Stimulated activated CD4-positive, alpha-beta T cell treated with anti-CD3 and anti-CD28 coated beads, Interleukin-12 subunit alpha, Interleukin-12 subunit beta, amount 100 ng/mL, for 48 hours (primary cell): Measurements from ENCODE around the gene SEZ6L.

Experiments
- DNase-seq, 3 donors: peaks; one replicate each; pipeline ENCODE4 v3.0.0-alpha.2; 2020; ENCODE audit warnings: low read depth in 2 of 3, low spot score in 1 of 3

SEZ6L gene

GRCh38 chr22:26174280-26174679, 5.0 kb downstream of the SEZ6L start:
- DNase-seq = no peak

- no peak for DNase-seq
Observed at GRCh38 chr22:26182723-26183122, 13.5 kb downstream of the SEZ6L start.

DNA sequence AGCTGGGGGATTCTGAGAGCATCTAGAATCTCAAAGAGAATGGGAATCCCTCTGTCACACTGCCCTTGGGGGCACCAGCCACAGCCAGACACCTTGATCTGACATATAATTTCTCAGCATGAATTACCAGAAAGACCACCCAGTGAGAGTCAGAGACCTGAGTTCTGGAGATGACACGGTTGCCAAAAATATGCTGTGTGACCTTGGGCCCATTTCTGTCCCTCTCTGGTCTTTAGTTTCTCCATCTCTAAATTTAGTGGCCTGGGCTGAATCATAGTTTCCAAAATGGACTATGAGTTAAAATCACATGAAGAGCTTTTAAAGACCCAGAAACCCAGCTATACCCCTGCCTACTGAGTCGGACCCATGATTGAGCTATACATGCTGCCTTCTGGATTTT, 15.9 kb downstream of the SEZ6L start:
- DNase-seq = no peak

GRCh38 chr22:26188341-26188740, 19.1 kb downstream of the SEZ6L start:
- DNase-seq = no peak

DNA sequence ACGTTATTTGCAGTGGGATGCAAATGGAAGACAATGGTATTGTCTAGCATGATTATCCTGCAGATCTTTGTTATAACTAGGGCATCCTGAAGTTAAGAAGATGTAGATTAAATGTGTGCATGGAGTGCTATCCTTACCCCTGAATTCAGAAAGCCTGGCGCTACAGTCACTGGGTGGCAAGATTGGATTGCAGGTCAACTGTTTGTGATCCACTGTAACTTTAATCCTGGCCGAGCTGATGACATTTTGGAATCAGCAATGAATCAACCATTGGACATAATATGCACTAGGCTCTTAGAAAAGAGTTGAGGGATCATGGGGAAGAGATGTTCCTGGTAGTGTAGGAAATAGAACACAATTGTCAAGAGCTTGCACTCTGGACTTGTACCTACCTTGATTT, 25.1 kb downstream of the SEZ6L start:
- DNase-seq = no peak

GRCh38 chr22:26194877-26195276, 25.6 kb downstream of the SEZ6L start:
- DNase-seq = no peak

- no peak for DNase-seq
Observed at GRCh38 chr22:26196657-26197056, 27.4 kb downstream of the SEZ6L start.

- no peak for DNase-seq
Observed at GRCh38 chr22:26197425-26197824, 28.2 kb downstream of the SEZ6L start.

DNA sequence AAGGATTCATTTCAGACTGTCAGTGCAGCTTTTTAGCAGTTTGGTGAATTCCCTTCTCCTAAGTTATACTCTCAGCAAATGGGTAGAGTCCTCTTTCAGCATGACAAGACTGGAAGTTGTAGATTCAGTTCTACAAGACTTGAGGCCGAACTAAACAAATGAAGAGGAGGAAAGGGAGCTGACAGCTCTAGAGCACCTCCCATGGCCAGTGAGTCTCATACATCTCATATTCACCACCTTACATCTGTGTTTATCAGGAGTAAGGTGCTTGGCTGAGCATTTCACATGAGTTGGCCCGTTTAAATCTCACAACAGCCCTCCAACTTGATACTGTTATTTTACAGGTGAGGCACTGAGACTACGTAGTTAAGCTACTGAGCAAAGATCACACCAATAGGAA, 30.4 kb downstream of the SEZ6L start:
- DNase-seq = no peak

DNA sequence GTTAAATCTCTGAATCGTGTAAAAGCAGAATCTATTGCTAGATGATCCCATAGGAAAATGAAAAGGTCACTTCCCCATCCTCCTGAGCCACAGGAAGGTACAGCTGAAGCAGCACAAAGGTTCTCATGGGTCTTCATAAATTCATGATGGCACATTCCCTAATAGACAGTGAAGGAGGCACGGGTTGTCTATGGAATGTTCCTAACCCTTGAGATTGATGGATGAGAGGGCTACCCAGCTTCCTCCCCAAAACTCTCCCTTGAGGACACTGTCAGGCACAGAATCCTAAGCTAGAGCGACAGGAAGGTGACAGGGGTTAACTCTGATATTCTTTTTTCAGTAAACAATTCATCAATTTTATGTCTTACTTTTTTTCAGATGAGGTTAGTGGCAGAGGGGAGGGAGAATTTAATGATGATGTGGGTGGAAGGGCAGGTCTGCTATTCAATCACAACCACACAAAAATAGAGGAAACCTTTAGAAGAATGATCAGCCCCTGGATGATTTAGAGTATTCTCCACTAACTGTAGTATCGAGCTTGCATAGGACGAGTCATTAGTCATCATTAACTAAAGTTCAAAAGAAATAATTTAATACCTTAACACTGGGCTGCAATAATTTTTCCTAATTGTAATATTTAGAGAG, 33.1 kb downstream of the SEZ6L start:
- no peak for DNase-seq

GRCh38 chr22:26205494-26205893, 36.2 kb downstream of the SEZ6L start:
- DNase-seq = no peak

DNA sequence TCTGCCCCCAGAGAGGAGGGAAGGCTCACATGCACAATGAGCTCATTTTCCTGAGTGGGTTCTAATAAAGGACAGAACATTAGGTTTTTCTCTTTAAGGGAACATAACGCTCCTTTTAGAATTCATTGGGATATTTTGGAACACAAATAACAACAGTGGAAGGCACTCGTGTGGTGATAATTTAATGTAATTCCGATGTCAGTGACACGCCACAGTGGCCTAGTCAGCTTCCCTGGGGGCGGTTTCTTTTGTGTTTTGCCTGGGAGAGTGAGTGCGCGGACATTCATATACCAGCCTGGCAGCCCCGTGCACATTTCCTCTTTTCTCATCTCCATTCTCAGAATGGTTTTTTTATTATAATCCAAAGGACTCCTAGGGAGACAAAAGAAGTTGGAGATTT, 41.1 kb downstream of the SEZ6L start:
- DNase-seq = no peak

DNA sequence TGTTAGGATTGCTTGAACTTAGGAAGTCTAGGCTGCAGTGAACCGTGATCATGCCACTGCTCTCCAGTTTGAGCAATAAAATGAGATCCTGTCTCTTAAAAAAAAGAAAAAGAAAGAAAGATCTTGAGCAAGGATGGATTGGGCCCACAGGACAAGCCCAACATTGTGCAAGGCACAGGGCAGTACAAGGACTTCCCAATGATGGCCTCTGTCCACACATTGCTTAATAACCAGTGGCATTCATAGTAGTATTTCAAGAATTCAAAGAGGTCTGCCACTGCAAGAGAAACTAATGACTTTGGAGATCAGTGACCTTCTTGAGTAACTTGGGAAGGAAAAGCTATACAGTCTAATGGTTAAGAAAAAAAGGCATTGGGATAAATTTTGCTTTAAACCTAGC, 44.6 kb downstream of the SEZ6L start:
- DNase-seq = no peak

DNA sequence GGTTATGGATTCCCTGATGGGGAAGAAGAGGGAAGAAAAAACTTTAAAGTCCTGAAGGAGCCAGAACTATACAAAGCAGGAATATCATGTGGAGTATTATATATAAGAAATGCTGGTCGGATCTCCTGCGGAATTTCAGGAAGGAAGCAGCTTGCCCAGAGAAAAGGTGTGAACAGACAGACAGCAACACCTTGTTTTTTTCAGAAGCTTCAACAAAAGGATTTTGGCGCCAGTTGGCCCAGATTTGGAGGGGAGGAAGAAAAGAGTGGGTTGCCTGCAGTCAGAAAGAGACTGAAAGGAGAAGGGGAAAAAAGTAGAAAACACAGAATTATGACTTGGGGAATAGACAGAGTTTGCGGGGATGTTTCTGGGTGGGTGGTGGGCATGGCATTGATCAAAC, 45.2 kb downstream of the SEZ6L start:
- no peak for DNase-seq

DNA sequence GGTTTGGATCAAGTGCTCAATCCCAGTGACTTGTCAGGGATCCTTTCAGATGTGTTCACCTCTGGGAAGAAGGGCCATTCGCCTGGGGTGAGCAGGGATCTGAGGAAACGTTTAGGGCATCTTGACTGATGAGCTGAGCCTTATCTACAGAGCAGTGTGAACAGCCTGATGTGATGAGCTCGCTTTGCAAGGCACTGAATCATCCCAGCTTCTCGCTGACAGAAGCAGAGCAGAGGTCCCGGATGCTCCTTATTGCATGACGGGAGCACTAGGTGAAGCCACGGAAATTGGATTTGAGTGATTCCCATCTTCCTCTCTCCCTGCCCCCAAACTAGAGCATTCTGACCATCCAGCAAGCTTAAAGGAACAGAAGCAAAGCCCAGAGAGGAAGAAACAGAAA, 46.5 kb downstream of the SEZ6L start:
- no peak for DNase-seq

DNA sequence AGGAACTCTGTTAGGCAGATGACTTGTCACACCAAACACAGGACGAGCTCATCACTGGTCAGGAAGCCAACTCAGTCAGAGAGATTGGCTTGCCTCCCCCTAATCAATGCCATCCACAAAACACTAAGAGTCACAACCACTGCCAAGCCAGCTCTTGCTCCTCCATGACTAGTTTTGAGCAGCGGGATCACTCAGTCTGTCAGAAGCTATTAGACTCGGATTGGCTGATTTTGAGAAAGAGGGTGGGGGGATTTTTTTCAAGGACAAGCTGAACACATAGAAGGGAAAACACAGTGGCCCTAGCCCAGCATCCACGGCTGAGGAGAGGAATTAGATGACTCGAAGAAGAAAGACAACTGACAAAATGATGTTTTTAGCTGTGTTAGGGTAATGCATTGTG, 55.9 kb downstream of the SEZ6L start:
- no peak for DNase-seq

- DNase-seq = no peak
Observed at GRCh38 chr22:26226538-26227297, 57.5 kb downstream of the SEZ6L start.

DNA sequence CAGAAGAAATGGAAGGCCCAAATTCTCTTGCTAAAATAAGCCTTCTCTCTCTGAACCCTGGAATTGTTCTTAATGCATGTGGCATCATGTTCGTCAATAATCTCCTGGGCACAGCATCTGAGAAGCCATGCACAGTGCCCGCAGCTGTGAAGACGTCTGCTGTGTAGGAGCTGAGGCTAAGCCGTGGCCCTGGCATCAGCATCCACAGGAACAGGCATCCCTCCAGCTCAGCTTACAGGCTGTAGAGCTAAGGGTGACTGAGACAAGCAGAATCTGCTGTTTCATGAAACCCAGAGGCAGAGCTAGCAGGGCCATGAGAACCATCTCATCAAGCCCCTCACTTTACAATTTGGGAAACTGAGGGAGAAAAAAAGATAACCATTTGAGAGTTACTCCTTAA, 60.6 kb downstream of the SEZ6L start:
- no peak for DNase-seq

DNA sequence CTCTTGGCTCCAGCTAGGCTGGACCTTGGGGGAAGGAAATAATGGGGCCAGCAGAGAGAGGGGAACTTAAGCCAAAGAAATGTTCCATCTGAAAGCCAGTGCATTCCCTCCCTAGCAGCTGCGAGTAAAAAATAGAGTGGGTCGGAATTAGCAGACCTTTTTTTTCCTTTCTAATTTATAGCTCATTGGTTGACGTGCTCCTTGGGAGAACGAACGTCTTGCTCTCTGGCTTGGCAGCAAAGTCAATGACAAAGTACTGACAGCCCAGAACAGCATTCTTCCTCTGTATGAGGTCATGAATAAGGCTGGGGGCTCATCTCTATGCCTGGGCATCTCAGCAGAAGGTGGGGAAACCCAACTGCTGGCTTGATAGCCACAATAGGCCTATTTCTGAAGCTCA, 65.0 kb downstream of the SEZ6L start:
- DNase-seq = no peak

- no peak for DNase-seq
Observed at GRCh38 chr22:26235792-26236487, 66.7 kb downstream of the SEZ6L start.

GRCh38 chr22:26236991-26237390, 67.7 kb downstream of the SEZ6L start:
- no peak for DNase-seq

- no peak for DNase-seq
Observed at GRCh38 chr22:26238596-26238995, 69.3 kb downstream of the SEZ6L start.
